Hepatocyte (in vitro differentiated cells): ENCODE data around the gene TP63.

ENCODE experiments used
- EZH2 ChIP-seq: fragments of 200-600 bp; sonication (generic); IDR thresholded peaks from 2 replicates; pipeline ENCODE4 v1.6.1; 2016; ENCODE audit warnings: antibody characterized with exemption, mild to moderate bottlenecking, borderline replicate concordance
- EZH2phosphoT487 ChIP-seq: fragments of 200-600 bp; sonication (generic); IDR thresholded peaks from one replicate; pipeline ENCODE4 v1.6.1; 2018; ENCODE audit warnings: antibody characterized with exemption, mild to moderate bottlenecking, low read depth, moderate library complexity; ENCODE audit not compliant: unreplicated experiment, severe bottlenecking
- TF ChIP-seq, protein P1 (sequence below): fragments of 200-600 bp; sonication (generic); IDR thresholded peaks from 2 replicates; pipeline ENCODE4 v1.5.1; 2016; ENCODE audit warnings: antibody characterized with exemption, mild to moderate bottlenecking; ENCODE audit not compliant: poor library complexity

DNA sequence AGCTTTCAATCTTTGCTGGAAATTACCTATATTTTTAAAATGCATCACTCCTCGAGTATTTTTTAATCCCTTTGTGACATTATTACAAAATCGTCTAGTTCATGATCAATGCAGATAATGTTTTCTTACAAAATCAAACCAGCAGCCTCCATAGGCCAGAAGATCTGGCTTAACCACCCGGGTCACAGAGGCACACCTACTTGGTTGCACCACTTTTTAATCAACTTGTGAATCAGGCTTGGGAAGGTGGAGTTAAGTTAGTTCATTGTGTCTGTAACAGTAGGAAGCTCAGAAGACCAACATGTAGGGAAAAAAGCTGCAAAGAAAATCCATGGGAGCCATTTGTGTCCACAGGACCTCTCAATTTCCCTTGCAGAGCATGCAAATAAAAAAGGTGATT is 148.0 kb downstream of the TP63 start:
- no peak for TF ChIP-seq EZH2
- TF ChIP-seq, protein P1, sequence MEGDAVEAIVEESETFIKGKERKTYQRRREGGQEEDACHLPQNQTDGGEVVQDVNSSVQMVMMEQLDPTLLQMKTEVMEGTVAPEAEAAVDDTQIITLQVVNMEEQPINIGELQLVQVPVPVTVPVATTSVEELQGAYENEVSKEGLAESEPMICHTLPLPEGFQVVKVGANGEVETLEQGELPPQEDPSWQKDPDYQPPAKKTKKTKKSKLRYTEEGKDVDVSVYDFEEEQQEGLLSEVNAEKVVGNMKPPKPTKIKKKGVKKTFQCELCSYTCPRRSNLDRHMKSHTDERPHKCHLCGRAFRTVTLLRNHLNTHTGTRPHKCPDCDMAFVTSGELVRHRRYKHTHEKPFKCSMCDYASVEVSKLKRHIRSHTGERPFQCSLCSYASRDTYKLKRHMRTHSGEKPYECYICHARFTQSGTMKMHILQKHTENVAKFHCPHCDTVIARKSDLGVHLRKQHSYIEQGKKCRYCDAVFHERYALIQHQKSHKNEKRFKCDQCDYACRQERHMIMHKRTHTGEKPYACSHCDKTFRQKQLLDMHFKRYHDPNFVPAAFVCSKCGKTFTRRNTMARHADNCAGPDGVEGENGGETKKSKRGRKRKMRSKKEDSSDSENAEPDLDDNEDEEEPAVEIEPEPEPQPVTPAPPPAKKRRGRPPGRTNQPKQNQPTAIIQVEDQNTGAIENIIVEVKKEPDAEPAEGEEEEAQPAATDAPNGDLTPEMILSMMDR: no peak
- TF ChIP-seq EZH2phosphoT487: no peak
